Pancreas (tissue), 10 donors: ENCODE measurements around the gene ASIC2. TPM values are rescaled to one million over a fixed set of nuclear protein-coding genes. Genes with fewer than 3 reads are reported as not detected.
A peak's percentile ranks its signal among the peaks of the same experiment; 100 is the strongest.

Experiments used
- ATAC-seq, 4 donors: fragments of 200-7000 bp; cut with Tn5 transposase; one replicate each; pipeline versions ENCODE4 v1.8.0 to v1.9.1; 2020; ENCODE audit warnings: mild to moderate bottlenecking in 4 of 4, moderate library complexity in 4 of 4
- DNase-seq, 6 donors: peaks; one replicate each; pipeline ENCODE4 v3.0.0-alpha.2; 2020
- FAIRE-seq: peaks from 2 replicates; lab custom pipeline; 2012; peaks lifted over from hg19 to GRCh38; lab: Jason Lieb, UNC
- H3K27ac ChIP-seq, 4 donors: fragments of 200-600 bp; sonication (generic); 1 replicate in 3 of 4; 2 replicates in 1 of 4; pipeline versions ENCODE4 v1.5.0 to v1.8.0; 2020
- H3K27me3 ChIP-seq, 4 donors: fragments of 200-600 bp; one replicate each; pipeline ENCODE4 v1.8.0; 2021
- H3K36me3 ChIP-seq, 3 donors: fragments of 200-600 bp; sonication (generic) in 1 of 3; one replicate each; pipeline versions ENCODE4 v1.5.0 to v1.8.0; 2020 to 2021
- H3K4me1 ChIP-seq, 3 donors: fragments of 200-600 bp; one replicate each; pipeline ENCODE4 v1.8.0; 2021
- H3K4me3 ChIP-seq, 4 donors: fragments of 200-600 bp; sonication (generic) in 2 of 4; one replicate each; pipeline versions ENCODE4 v1.5.0 to v1.8.0; 2020 to 2021
- H3K9me3 ChIP-seq, 4 donors: fragments of 200-600 bp; one replicate each; pipeline ENCODE4 v1.8.0; 2021
- CTCF ChIP-seq, 4 donors: fragments of 200-600 bp; sonication (generic) in 3 of 4; IDR thresholded peaks; one replicate each; pipeline versions ENCODE4 v1.5.0 to v1.8.0; 2021; ENCODE audit warnings: antibody characterized with exemption in 4 of 4
- WGBS, 2 donors: extraction: QIAGEN DNeasy Blood & Tissue Kit; methylation state at CpG; one replicate each; pipeline ENCODE4 v1.1.7; 2013; 5-methylcytosine and 5-hydroxymethylcytosine counted together
- intact Hi-C, 3 donors: fragments of 100-400 bp; cut with DNase I; formaldehyde crosslinking; loops; one replicate each; pipeline versions ENCODE4 v1.11.1 to v1.14.2; 2022
- polyA plus RNA-seq, 2 donors: library from polyadenylated mRNA; stranded (reverse); fragments of 200-250 nt; gene quantifications; one replicate each; pipeline ENCODE4 v1.2.3, GENCODE V29; 2013
- total RNA-seq, 6 donors: library from RNA; stranded (reverse); fragmentation: NEBNext Ultra II Directional in 4 of 6; extraction: Animal tissue kit (Norgen Biotek cat#: 25700) in 4 of 6; gene quantifications; one replicate each; pipeline versions ENCODE4 v1.2.1 to v1.2.4, GENCODE V29; 2021 to 2023
- donor health status: healthy with polysubstance abuse.
- donor health status: DM: no; HTN: no; CAD: no; lungs with moderate emphysema.
- donor health status: DM: no; HTN: no; CAD: no.
- donor health status: control.
- donor health status: control.
- donor health status: Bipolar disorder and iron deficiency.
- donor health status: DM: yes; HTN: yes; CAD: no.
- donor health status: DM: no; HTN: no; CAD: no.
- donor health status: DM: no; HTN: no; CAD: no.
- donor health status: DM: yes; HTN: yes; CAD: no.

Gene ASIC2
- total and polyA plus RNA-seq, 8 donors = 0.09 to 0.14 (median 0.09) TPM; not detected in 5

- WGBS, 2 donors = 75% methylated on average over 9 of the region's 9 CpGs
- no peaks in the 10 kb centered on the region for H3K9me3 ChIP-seq
- DNase-seq (no peak), ATAC-seq (no peak), FAIRE-seq (no peak)
- H3K4me3 ChIP-seq = no peak overlapping the region
- no peaks in the 10 kb centered on the region for H3K4me1 ChIP-seq
- H3K27ac ChIP-seq = no peak overlapping the region
- no peaks in the 10 kb centered on the region for H3K36me3 ChIP-seq
- H3K27me3 ChIP-seq = no peaks in the 10 kb centered on the region
- no peak for TF ChIP-seq CTCF (IDR thresholded peaks at IDR 0.05)
- intact Hi-C loops = loop anchor here in 1 of 3 donors (10.0 kb wide), 1 partner anchor 235 kb away; no protein-coding TSS in a partner anchor
These were observed 283.5 kb downstream of the ASIC2 start for GRCh38 chr17:33009636-33010035.

GRCh38 chr17:33007186-33007585 is 285.9 kb downstream of the ASIC2 start:
- no peaks in the 10 kb centered on the region for H3K9me3 ChIP-seq
- DNase-seq (no peak), ATAC-seq (no peak), FAIRE-seq (no peak)
- H3K4me3 ChIP-seq = no peak overlapping the region
- WGBS, 2 donors = 76 to 80% methylated on average over 7 of the region's 7 CpGs
- H3K27ac ChIP-seq = no peak overlapping the region
- intact Hi-C loops = loop anchor here in 1 of 3 donors (10.0 kb wide), 1 partner anchor 232 kb away; no protein-coding TSS in a partner anchor
- H3K4me1 ChIP-seq = no peaks in the 10 kb centered on the region
- no peaks in the 10 kb centered on the region for H3K27me3 ChIP-seq
- no peak for TF ChIP-seq CTCF (IDR thresholded peaks at IDR 0.05)
- H3K36me3 ChIP-seq = no peaks in the 10 kb centered on the region

GRCh38 chr17:33002246-33002645 is 290.8 kb downstream of the ASIC2 start:
- no peak for FAIRE-seq
- no peak overlapping the region for H3K4me3 ChIP-seq
- H3K9me3 ChIP-seq = no peaks in the 10 kb centered on the region
- WGBS, 2 donors = 59 to 60% methylated on average over 6 of the region's 6 CpGs
- H3K36me3 ChIP-seq = no peaks in the 10 kb centered on the region
- ATAC-seq = no peak
- peaks cover 0 to 3% (median 3%) of the 10 kb centered on the region in 3 donors for H3K4me1 ChIP-seq
- DNase-seq = no peak
- no peaks in the 10 kb centered on the region for H3K27me3 ChIP-seq
- TF ChIP-seq CTCF (IDR thresholded peaks at IDR 0.05) = no peak
- no peak overlapping the region for H3K27ac ChIP-seq
- intact Hi-C loops = loop anchor here in 1 of 3 donors (10.0 kb wide), 1 partner anchor 227 kb away; no protein-coding TSS in a partner anchor

GRCh38 chr17:32998887-32999228 is 294.2 kb downstream of the ASIC2 start:
- WGBS, 2 donors = 44 to 52% methylated on average over 7 of the region's 7 CpGs
- intact Hi-C loops = loop anchor here in 1 of 3 donors (10.0 kb wide), 1 partner anchor 54 kb away; no protein-coding TSS in a partner anchor
- Histone ChIP-seq H3K36me3 (no peaks in the 10 kb centered on the region), H3K4me3 (no peak overlapping the region), H3K27me3 (no peaks in the 10 kb centered on the region), H3K9me3 (no peaks in the 10 kb centered on the region), H3K4me1 (peaks cover 0 to 3% (median 3%) of the 10 kb centered on the region in 3 donors), H3K27ac (no peak overlapping the region)
- no peak for TF ChIP-seq CTCF (IDR thresholded peaks at IDR 0.05)
- FAIRE-seq (no peak), ATAC-seq (peak in 1 of 4 donors; percentile 7), DNase-seq (no peak)

GRCh38 chr17:32998111-32998886 is 294.8 kb downstream of the ASIC2 start:
- DNase-seq (peak; percentile 59 to 96 (median 83)), FAIRE-seq (no peak), ATAC-seq (peak; percentile 77 to 95 (median 88))
- intact Hi-C loops = loop anchor here in 1 of 3 donors (10.0 kb wide), 1 partner anchor 53 kb away; no protein-coding TSS in a partner anchor
- peak; percentile 85 to 91 (median 89) for TF ChIP-seq CTCF (IDR thresholded peaks at IDR 0.05)
- no peaks in the 10 kb centered on the region for H3K9me3 ChIP-seq
- WGBS, 2 donors = 1 to 3% methylated on average over 18 of the region's 18 CpGs
- peaks cover 0 to 3% (median 3%) of the 10 kb centered on the region in 3 donors for H3K4me1 ChIP-seq
- H3K36me3 ChIP-seq = no peaks in the 10 kb centered on the region
- no peaks in the 10 kb centered on the region for H3K27me3 ChIP-seq
- H3K4me3 ChIP-seq = no peak overlapping the region
- no peak overlapping the region for H3K27ac ChIP-seq
